ENCODE data around the gene APOBEC2.

APOBEC2 gene

DNA sequence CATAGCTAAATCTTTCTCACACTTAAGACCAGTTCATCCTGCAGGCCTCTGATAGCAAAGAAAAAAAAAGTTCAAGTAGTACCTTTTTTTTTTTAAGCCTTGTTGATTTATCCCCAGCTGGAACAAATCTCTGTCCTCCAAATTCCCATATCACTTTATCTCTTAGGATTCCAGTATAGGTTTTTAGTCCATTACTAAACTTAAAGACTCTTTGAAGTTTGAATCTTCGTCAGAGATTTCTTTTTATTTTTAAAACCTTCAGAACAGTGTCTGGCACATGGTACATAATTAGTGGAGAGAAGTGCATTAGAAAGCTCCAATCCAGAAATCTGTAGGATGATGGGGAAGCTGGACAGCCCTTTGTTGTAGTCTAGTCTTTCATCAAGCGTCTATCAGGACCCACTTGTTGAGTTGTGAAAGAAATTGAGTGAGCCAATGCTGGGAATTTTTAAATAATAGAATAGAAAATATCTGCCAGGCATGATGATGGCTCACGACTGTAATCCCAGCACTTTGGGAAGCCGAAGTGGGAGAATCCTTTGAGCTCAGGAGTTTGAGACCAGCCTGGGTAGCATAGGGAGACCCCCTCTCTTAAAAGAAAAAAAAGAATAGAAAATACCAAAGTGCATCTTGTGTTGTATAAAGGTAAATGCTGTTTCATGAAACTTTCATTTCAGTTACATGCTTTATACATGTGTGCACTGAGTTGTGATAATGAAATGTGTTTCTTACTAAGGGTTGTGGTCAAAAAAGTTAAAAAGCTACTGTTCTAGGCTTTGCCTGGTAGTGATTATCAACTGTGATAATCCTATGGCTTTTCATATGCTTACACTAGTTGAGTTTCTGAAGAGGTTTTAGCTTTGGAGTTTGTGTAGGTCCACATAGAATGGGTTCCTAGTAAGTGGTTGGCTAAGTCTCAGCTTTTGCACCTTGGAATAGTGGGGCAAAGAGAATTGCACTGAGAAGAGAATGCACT is 22.9 kb downstream of the APOBEC2 start:
- TF ChIP-seq ZFP3 (CRISPR knock-in tag; IDR thresholded peaks at IDR 0.05) (no peak), TCF4 (CRISPR knock-in tag; IDR thresholded peaks at IDR 0.05; ENCODE audit: borderline replicate concordance) (no peak), ESRRG (CRISPR knock-in tag; IDR thresholded peaks at IDR 0.05) (no peak), ZNF70 (CRISPR knock-in tag; IDR thresholded peaks at IDR 0.05) (no peak), ZNF565 (CRISPR knock-in tag; conservative IDR thresholded peaks at IDR 0.05; ENCODE audit: low read depth) (no peak), ARNTL (CRISPR knock-in tag; IDR thresholded peaks at IDR 0.05; ENCODE audit: borderline replicate concordance, low read depth) (no peak), ZC3H10 (CRISPR knock-in tag; IDR thresholded peaks at IDR 0.05) (no peak), ZFP30 (CRISPR knock-in tag; IDR thresholded peaks at IDR 0.05) (no peak)
- ATAC-seq = no peak

DNA sequence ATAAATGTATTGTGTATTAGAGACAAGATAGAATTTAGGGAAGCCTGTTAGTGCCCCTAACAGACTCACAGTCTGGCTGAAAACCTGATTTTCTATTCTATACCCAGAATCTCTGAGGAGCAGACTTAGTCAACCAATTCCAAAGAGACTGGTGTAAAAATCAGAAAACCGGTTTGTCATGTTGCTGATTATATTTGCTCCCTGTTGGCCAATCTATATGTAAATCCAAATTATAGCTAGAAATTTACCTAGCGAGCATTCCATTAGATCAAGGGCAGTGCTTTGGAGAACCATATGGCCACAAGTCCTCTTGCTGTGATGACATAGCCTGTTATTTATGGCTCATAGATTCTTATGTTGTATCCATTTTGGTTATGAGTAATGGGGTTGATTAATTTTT is 24.5 kb downstream of the APOBEC2 start:
- no peak for TF ChIP-seq ZFP3 (CRISPR knock-in tag; IDR thresholded peaks at IDR 0.05)
- TF ChIP-seq ISL1 (CRISPR knock-in tag; IDR thresholded peaks at IDR 0.05) = no peak
- TF ChIP-seq GLIS3 (CRISPR knock-in tag; IDR thresholded peaks at IDR 0.05) = no peak
- TF ChIP-seq ZNF565 (CRISPR knock-in tag; conservative IDR thresholded peaks at IDR 0.05; ENCODE audit: low read depth) = no peak
- TF ChIP-seq ESRRG (CRISPR knock-in tag; IDR thresholded peaks at IDR 0.05) = no peak
- TF ChIP-seq TOX (CRISPR knock-in tag; IDR thresholded peaks at IDR 0.05; ENCODE audit: borderline replicate concordance) = no peak
- ATAC-seq = no peak

DNA sequence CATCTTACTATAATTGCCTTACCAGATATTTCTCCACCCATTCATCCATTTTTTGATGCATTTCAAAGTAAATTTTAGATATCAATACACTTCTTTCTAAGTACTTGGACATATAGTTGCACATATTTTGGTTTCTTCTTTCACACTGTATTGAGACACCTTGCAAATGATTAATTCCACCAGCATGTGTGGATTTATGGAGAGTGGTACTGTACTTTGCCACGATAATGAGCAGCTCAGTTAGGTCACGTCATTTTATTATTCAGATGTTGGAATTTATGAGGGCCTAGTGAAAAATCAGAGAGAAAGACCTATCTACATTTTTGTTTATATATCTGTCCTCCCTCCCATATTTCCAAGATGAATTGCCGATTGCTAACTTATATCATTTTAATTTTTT is 25.1 kb downstream of the APOBEC2 start:
- no peak for ATAC-seq
- TF ChIP-seq ESRRG (CRISPR knock-in tag; IDR thresholded peaks at IDR 0.05) (no peak), ARNTL (CRISPR knock-in tag; IDR thresholded peaks at IDR 0.05; ENCODE audit: borderline replicate concordance, low read depth) (no peak), RARB (CRISPR knock-in tag; IDR thresholded peaks at IDR 0.05) (no peak), GLIS3 (CRISPR knock-in tag; IDR thresholded peaks at IDR 0.05) (no peak), ZNF565 (CRISPR knock-in tag; conservative IDR thresholded peaks at IDR 0.05; ENCODE audit: low read depth) (no peak), CSDC2 (CRISPR knock-in tag; IDR thresholded peaks at IDR 0.05) (no peak), SNAI2 (CRISPR knock-in tag; IDR thresholded peaks at IDR 0.05) (no peak), PPARA (CRISPR knock-in tag; IDR thresholded peaks at IDR 0.05; ENCODE audit: borderline replicate concordance) (no peak)
- TF ChIP-seq, protein P1, sequence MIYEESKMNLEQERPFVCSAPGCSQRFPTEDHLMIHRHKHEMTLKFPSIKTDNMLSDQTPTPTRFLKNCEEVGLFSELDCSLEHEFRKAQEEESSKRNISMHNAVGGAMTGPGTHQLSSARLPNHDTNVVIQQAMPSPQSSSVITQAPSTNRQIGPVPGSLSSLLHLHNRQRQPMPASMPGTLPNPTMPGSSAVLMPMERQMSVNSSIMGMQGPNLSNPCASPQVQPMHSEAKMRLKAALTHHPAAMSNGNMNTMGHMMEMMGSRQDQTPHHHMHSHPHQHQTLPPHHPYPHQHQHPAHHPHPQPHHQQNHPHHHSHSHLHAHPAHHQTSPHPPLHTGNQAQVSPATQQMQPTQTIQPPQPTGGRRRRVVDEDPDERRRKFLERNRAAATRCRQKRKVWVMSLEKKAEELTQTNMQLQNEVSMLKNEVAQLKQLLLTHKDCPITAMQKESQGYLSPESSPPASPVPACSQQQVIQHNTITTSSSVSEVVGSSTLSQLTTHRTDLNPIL (CRISPR knock-in tag; IDR thresholded peaks at IDR 0.05; ENCODE audit: low read depth) = no peak
- TF ChIP-seq, protein P2, sequence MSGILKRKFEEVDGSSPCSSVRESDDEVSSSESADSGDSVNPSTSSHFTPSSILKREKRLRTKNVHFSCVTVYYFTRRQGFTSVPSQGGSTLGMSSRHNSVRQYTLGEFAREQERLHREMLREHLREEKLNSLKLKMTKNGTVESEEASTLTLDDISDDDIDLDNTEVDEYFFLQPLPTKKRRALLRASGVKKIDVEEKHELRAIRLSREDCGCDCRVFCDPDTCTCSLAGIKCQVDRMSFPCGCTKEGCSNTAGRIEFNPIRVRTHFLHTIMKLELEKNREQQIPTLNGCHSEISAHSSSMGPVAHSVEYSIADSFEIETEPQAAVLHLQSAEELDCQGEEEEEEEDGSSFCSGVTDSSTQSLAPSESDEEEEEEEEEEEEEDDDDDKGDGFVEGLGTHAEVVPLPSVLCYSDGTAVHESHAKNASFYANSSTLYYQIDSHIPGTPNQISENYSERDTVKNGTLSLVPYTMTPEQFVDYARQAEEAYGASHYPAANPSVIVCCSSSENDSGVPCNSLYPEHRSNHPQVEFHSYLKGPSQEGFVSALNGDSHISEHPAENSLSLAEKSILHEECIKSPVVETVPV (CRISPR knock-in tag; IDR thresholded peaks at IDR 0.05) = no peak
- TF ChIP-seq, protein P3, sequence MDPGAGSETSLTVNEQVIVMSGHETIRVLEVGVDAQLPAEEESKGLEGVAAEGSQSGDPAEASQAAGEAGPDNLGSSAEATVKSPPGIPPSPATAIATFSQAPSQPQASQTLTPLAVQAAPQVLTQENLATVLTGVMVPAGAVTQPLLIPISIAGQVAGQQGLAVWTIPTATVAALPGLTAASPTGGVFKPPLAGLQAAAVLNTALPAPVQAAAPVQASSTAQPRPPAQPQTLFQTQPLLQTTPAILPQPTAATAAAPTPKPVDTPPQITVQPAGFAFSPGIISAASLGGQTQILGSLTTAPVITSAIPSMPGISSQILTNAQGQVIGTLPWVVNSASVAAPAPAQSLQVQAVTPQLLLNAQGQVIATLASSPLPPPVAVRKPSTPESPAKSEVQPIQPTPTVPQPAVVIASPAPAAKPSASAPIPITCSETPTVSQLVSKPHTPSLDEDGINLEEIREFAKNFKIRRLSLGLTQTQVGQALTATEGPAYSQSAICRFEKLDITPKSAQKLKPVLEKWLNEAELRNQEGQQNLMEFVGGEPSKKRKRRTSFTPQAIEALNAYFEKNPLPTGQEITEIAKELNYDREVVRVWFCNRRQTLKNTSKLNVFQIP (CRISPR knock-in tag; IDR thresholded peaks at IDR 0.05; ENCODE audit: borderline replicate concordance, low read depth) = no peak

DNA sequence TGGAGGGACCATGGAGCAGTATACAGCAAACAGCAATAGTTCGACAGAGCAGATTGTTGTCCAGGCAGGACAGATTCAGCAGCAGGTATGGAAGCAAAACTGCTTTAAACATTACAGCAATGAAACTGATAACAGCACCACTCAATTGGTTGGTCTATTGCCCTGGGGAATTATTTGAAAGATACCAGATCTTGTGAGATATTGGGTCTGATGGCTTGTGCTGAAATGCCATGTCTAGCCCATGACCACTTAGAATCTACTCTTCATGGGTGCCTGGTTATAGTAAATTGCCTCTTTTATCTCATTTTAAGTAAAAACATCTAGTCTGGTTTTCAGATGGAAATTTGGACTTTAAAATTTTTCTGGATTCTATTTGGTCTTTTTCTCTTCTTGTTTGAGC is 26.1 kb downstream of the APOBEC2 start:
- no peak for ATAC-seq

DNA sequence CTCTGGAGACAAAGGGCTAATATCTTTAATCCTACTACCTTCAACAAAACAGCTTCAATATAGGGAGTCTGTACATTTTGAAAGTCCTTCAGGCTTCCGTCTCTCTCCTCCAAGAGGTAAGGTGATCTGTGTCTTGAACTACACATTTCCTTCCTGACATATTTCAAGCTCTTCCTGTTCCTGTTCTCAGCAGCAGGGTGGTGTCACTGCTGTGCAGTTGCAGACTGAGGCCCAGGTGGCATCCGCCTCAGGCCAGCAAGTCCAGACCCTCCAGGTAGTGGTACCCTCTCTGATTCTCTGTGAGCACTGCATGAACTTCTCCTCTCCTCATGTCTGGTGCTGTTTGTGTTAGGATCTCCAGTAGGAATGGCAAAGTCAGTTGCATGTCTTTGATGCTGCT is 27.6 kb downstream of the APOBEC2 start:
- ATAC-seq = no peak
- no peak for TF ChIP-seq ZNF70 (CRISPR knock-in tag; IDR thresholded peaks at IDR 0.05)
- no peak for TF ChIP-seq ZFP30 (CRISPR knock-in tag; IDR thresholded peaks at IDR 0.05)
- TF ChIP-seq, protein P2 (CRISPR knock-in tag; IDR thresholded peaks at IDR 0.05) = no peak
- TF ChIP-seq BACH2 (CRISPR knock-in tag; IDR thresholded peaks at IDR 0.05; ENCODE audit: borderline replicate concordance) = no peak
- TF ChIP-seq, protein P1 (CRISPR knock-in tag; IDR thresholded peaks at IDR 0.05; ENCODE audit: low read depth) = no peak
- no peak for TF ChIP-seq RARB (CRISPR knock-in tag; IDR thresholded peaks at IDR 0.05)
- TF ChIP-seq, protein P3 (CRISPR knock-in tag; IDR thresholded peaks at IDR 0.05; ENCODE audit: borderline replicate concordance, low read depth) = no peak
- no peak for TF ChIP-seq ISL1 (CRISPR knock-in tag; IDR thresholded peaks at IDR 0.05)
- TF ChIP-seq OSR1 (CRISPR knock-in tag; IDR thresholded peaks at IDR 0.05) = no peak
- TF ChIP-seq TCF4 (CRISPR knock-in tag; IDR thresholded peaks at IDR 0.05; ENCODE audit: borderline replicate concordance) = no peak

More for the DNA sequence above, 26.1 kb downstream of the APOBEC2 start:
- no peak for TF ChIP-seq ZNF70 (CRISPR knock-in tag; IDR thresholded peaks at IDR 0.05)
- TF ChIP-seq SNAI2 (CRISPR knock-in tag; IDR thresholded peaks at IDR 0.05) = no peak
- no peak for TF ChIP-seq PPARA (CRISPR knock-in tag; IDR thresholded peaks at IDR 0.05; ENCODE audit: borderline replicate concordance)
- TF ChIP-seq TCF4 (CRISPR knock-in tag; IDR thresholded peaks at IDR 0.05; ENCODE audit: borderline replicate concordance) = peak; percentile 47; the same call in 1 of the 2 replicates
- no peak for TF ChIP-seq GLIS3 (CRISPR knock-in tag; IDR thresholded peaks at IDR 0.05)
- TF ChIP-seq ZFP3 (CRISPR knock-in tag; IDR thresholded peaks at IDR 0.05) = no peak
